Prostate gland (tissue), 2 donors: ENCODE results near the gene LOC101059915.
"Not testable (repeated sequence)": the region's sequence is repeated elsewhere in the genome, so short reads cannot be mapped to it uniquely, and the experiment has no call there.

Experiments used
- DNase-seq: peaks from one replicate; pipeline ENCODE4 v3.0.0-alpha.2; 2019; ENCODE audit warnings: low spot score
- H3K27ac ChIP-seq, 2 donors: fragments of 200-600 bp; sonication (generic); 2 replicates each; pipeline ENCODE4 v1.5.1; 2017 to 2019
- H3K27me3 ChIP-seq: fragments of 200-600 bp; sonication (generic); replicated peaks from 2 replicates; pipeline ENCODE4 v1.5.1; 2019; ENCODE audit not compliant: insufficient read depth
- H3K36me3 ChIP-seq, 2 donors: fragments of 200-600 bp; sonication (generic); 1 replicate in 1 of 2; 2 replicates in 1 of 2; pipeline versions ENCODE4 v1.5.1 to v1.8.1; 2017 to 2019
- H3K4me1 ChIP-seq: fragments of 200-600 bp; sonication (generic); replicated peaks from 2 replicates; pipeline ENCODE4 v1.5.1; 2019
- H3K4me3 ChIP-seq, 2 donors: fragments of 200-600 bp; sonication (generic); 2 replicates each; pipeline ENCODE4 v1.5.1; 2017 to 2019
- H3K9me3 ChIP-seq: fragments of 200-600 bp; sonication (generic); 2 replicates; pipeline ENCODE4 v1.5.1; 2017
- POLR2A ChIP-seq: fragments of 450-650 bp; IDR thresholded peaks from one replicate; pipeline ENCODE4 v1.6.1; 2016; ENCODE audit warnings: antibody characterized with exemption, mild to moderate bottlenecking
- POLR2AphosphoS5 ChIP-seq: sonication (generic); formaldehyde crosslinking; IDR thresholded peaks from one replicate; pipeline ENCODE4 v1.6.1; 2017; ENCODE audit warnings: antibody characterized with exemption
- WGBS: methylation state at CpG from one replicate; pipeline ENCODE4 v1.1.5; 2018; 5-methylcytosine and 5-hydroxymethylcytosine counted together
- intact Hi-C: fragments of 100-400 bp; cut with DNase I; formaldehyde crosslinking; loops from one replicate; pipeline ENCODE4 v1.14.2; 2022
- TF ChIP-seq, protein P1 (sequence below), 4 experiments: fragments of 200-600 bp in 2 of 4; fragments of 450-650 bp in 2 of 4; sonication (generic) in 2 of 4; IDR thresholded peaks; 1 replicate in 3 of 4; 2 replicates in 1 of 4; pipeline ENCODE4 v1.5.1; 2016 to 2019; ENCODE audit warnings: antibody characterized with exemption in 4 of 4, mild to moderate bottlenecking in 2 of 4, moderate library complexity in 2 of 4

Gene LOC101059915

DNA sequence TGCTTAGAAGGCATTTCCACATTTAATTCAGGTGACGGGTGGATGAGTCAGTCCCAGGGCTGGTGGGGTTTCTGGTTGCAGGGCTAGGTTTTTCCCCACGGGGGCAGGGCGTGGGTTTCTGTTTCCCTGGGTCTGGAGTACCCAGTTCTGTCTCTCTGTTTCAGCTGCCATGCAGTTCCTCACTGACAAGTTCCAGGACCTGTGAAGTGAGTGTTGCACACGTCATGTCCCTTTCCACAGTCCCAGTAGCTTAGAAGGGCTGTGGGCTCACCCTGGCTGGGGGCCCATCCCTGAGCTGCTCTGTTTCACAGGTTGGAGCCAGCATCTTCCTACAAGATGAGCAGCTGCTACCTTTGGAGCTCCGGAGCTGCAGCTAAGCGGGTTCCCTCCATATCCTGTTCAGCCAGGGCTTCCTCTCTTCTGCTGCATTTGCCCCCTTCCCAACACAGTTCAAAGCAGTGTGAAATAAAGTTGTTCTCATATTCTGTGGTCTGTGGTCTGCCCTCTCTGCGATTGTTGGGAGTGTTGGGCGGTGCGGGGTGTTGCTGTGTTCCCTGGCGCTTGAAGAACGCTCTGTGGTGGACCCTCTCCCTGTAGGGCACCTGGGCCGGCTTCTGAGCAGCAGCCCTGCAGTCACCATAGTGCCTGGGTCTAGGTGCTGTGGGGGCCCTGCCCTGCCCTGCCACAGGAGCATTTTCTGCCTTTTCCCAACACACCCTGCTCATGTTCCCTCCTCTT is 3.9 kb downstream of the LOC101059915 start:
- no peak for DNase-seq
- no peaks in the 10 kb centered on the region for H3K9me3 ChIP-seq
- intact Hi-C loops = no loop called here
- TF ChIP-seq POLR2A (no peak), POLR2AphosphoS5 (no peak)
- TF ChIP-seq, protein P1, sequence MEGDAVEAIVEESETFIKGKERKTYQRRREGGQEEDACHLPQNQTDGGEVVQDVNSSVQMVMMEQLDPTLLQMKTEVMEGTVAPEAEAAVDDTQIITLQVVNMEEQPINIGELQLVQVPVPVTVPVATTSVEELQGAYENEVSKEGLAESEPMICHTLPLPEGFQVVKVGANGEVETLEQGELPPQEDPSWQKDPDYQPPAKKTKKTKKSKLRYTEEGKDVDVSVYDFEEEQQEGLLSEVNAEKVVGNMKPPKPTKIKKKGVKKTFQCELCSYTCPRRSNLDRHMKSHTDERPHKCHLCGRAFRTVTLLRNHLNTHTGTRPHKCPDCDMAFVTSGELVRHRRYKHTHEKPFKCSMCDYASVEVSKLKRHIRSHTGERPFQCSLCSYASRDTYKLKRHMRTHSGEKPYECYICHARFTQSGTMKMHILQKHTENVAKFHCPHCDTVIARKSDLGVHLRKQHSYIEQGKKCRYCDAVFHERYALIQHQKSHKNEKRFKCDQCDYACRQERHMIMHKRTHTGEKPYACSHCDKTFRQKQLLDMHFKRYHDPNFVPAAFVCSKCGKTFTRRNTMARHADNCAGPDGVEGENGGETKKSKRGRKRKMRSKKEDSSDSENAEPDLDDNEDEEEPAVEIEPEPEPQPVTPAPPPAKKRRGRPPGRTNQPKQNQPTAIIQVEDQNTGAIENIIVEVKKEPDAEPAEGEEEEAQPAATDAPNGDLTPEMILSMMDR (IDR thresholded peaks at IDR 0.05) = no peak
- H3K4me3 ChIP-seq = no peak overlapping the region
- H3K4me1 ChIP-seq = no peaks in the 10 kb centered on the region
- H3K27ac ChIP-seq = no peak overlapping the region
- no peaks in the 10 kb centered on the region for H3K36me3 ChIP-seq
- 75% methylated on average over 5 of the region's 12 CpGs for WGBS
- H3K27me3 ChIP-seq = no peaks in the 10 kb centered on the region

DNA sequence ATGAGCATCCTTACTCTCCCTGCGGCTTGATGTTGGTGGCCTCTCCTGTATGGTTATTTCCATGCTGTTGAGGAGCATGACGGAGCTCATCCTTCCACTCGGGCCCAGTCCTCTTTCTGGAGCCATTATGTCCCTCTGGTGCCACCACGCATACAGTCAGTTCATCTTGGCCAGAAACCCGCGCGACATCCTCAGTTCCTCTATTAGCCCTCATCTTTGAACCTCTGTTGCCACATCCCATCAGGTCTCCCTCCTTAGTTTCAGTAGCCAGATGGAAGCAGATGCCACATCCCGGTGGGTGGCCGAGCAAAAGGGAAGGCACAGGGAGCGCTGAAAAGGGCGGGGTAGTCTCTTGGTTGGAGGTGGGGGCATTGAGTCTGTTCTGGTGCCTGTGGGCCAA is 4.6 kb downstream of the LOC101059915 start:
- intact Hi-C loops = no loop called here
- Histone ChIP-seq H3K4me1 (no peaks in the 10 kb centered on the region), H3K4me3 (no peak overlapping the region), H3K36me3 (no peaks in the 10 kb centered on the region), H3K9me3 (no peaks in the 10 kb centered on the region), H3K27me3 (no peaks in the 10 kb centered on the region), H3K27ac (no peak overlapping the region)
- no peak for DNase-seq
- WGBS = 89% methylated on average over 8 of the region's 11 CpGs
- TF ChIP-seq POLR2AphosphoS5 (no peak), POLR2A (no peak)
- TF ChIP-seq, protein P1 (IDR thresholded peaks at IDR 0.05) = no peak

DNA sequence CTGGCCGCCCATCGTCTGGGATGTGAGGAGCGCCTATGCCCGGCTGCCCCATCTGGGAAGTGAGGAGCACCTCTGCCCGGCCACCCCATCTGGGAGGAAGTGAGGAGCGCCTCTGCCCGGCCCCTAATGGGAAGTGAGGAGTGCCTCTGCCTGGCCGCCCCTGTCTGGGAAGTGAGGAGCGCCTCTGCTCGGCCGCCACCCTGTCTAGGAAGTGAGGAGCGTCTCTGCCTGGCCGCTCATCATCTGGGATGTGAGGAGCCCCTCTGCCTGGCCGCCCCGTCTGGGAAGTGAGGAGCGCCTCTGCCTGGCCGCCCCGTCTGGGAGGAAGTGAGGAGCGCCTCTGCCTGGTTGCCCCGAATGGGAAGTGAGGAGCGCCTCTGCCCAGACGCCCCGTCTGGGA is 8.3 kb downstream of the LOC101059915 start:
- H3K27me3 ChIP-seq, H3K9me3 ChIP-seq, H3K27ac ChIP-seq, DNase-seq, H3K36me3 ChIP-seq, intact Hi-C loops, H3K4me3 ChIP-seq, H3K4me1 ChIP-seq: not testable (repeated sequence)
- WGBS = no CpG with 5 or more reads among the region's 23 CpGs

- 79% methylated on average over 10 of the region's 43 CpGs for WGBS
- H3K36me3 ChIP-seq, H3K4me3 ChIP-seq, H3K27ac ChIP-seq, H3K4me1 ChIP-seq, intact Hi-C loops, H3K9me3 ChIP-seq, H3K27me3 ChIP-seq, DNase-seq: not testable (repeated sequence)
Observed at GRCh38 chrX:71676068-71676795, 8.9 kb downstream of the LOC101059915 start.

- intact Hi-C loops = not testable (repeated sequence)
Observed at GRCh38 chrX:71677195-71677594, 9.8 kb downstream of the LOC101059915 start.

GRCh38 chrX:71679575-71680207 is 12.3 kb downstream of the LOC101059915 start:
- Histone ChIP-seq H3K4me1 (no peaks in the 10 kb centered on the region), H3K36me3 (no peaks in the 10 kb centered on the region), H3K9me3 (no peaks in the 10 kb centered on the region), H3K27me3 (no peaks in the 10 kb centered on the region), H3K27ac (no peak overlapping the region), H3K4me3 (no peak overlapping the region)
- intact Hi-C loops = no loop called here
- TF ChIP-seq, protein P1 (IDR thresholded peaks at IDR 0.05) = no peak
- no peak for TF ChIP-seq POLR2AphosphoS5
- TF ChIP-seq POLR2A = no peak
- WGBS = 89% methylated on average over 4 of the region's 4 CpGs
- DNase-seq = no peak

More at GRCh38 chrX:71677195-71677594, 9.8 kb downstream of the LOC101059915 start:
- H3K27me3 ChIP-seq, H3K9me3 ChIP-seq, H3K27ac ChIP-seq, H3K4me3 ChIP-seq, DNase-seq, H3K4me1 ChIP-seq, H3K36me3 ChIP-seq: not testable (repeated sequence)
- WGBS = 85% methylated on average over 3 of the region's 6 CpGs

DNA sequence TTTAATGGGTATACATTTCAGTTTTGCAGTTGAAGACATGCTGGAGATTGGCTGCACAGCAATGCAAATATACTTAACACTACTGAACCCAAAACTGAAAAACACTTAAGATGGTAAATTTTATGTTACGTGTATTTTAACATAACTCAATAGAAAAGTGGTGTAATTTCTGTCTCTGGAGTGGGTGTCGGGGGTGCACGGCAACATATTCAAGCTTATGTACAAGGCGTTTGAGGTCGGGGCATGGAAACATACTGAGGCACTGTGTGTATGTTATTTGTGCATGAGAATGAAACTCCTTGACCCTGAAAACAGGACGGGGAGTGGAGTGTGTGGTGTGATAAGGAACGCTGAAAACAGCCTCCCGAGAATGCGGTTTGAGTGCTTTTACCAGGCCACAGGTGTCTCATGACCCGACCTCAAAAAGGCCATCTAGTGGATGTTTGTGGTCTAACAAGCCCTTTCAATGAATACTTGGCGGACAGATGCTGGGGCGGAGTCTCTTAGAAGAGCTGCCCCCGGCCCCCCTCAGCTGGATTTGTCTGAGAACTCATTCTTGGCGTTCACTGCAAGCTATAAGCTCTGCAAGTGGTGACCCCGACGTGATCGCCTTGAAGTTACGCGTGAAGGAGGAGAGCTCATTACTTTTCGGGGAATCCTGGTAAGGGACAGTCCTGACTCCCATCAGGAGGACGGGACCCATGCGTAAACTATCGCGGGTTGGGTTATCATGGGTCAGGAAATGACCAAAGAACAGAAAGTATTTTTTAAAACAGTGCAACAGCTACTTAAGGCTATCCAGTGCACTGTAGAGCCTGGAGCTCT is 29.5 kb downstream of the LOC101059915 start:
- H3K27me3 ChIP-seq, H3K27ac ChIP-seq, DNase-seq, intact Hi-C loops, H3K9me3 ChIP-seq, H3K4me3 ChIP-seq, H3K36me3 ChIP-seq, H3K4me1 ChIP-seq: not testable (repeated sequence)
- WGBS = no CpG with 5 or more reads among the region's 24 CpGs

- H3K27ac ChIP-seq, H3K9me3 ChIP-seq, H3K4me3 ChIP-seq, H3K36me3 ChIP-seq, intact Hi-C loops, H3K27me3 ChIP-seq, DNase-seq, H3K4me1 ChIP-seq: not testable (repeated sequence)
- no CpG with 5 or more reads among the region's 17 CpGs for WGBS
Observed at GRCh38 chrX:71697466-71698298, 30.3 kb downstream of the LOC101059915 start.
